Measurements from ENCODE around the gene CDKAL1. TPM values are rescaled to one million over a fixed set of nuclear protein-coding genes. Genes with fewer than 3 reads are reported as not detected.

Gene CDKAL1
- total and polyA plus RNA-seq, 10 of the 15 experiments (the other 5 are each of a cell fraction or from before 2014, with no cell fraction given) = 10.7 to 26.9 (median 17.3) TPM

DNA sequence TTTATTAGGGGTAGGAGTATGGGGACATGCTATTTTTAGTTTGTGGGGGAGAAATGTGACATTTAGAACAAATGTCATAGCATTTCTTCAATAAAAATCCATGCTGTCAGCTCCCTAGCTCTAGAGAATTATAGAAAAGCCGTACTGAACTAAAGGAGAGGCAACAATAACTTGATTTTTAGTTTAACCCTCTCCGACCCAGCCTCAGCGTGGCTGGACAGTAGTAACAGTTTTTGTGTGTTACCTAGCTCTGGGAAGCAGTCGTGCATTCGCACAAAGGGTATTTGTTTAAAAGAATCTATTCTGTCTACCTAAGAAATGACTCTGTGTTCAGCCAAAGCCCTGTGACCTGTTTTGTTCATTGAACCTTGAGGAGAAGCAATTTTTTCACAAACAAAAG, 616.9 kb downstream of the CDKAL1 start:
- Histone ChIP-seq H3K27me3 (replicated peaks in 1 of 2; ENCODE audit: control insufficient read depth in 2 of 2, insufficient read depth in 2 of 2, low read length in 1 of 2) (no peaks in the 10 kb centered on the region), H3K36me3 (ENCODE audit: control insufficient read depth in 2 of 2, insufficient read depth in 2 of 2, low read length in 1 of 2) (no peaks in the 10 kb centered on the region), H3K79me2 (ENCODE audit: control insufficient read depth, insufficient read depth, low read length) (no peaks in the 10 kb centered on the region), H3K9ac (ENCODE audit: control insufficient read depth, insufficient read depth, low read length) (no peak overlapping the region), H3K9me3 (replicated peaks; ENCODE audit: control insufficient read depth, insufficient read depth, low read length) (no peaks in the 10 kb centered on the region), H3K4me1 (ENCODE audit: control insufficient read depth, insufficient read depth, low read length) (no peaks in the 10 kb centered on the region), H4K20me1 (ENCODE audit: control insufficient read depth, insufficient read depth) (no peaks in the 10 kb centered on the region), H3K4me3 (no peak overlapping the region), H2AFZ (ENCODE audit: control insufficient read depth, low read depth, low read length) (no peak overlapping the region), H3K27ac (ENCODE audit: control insufficient read depth, insufficient read depth) (no peak overlapping the region), H3K4me2 (ENCODE audit: control insufficient read depth, insufficient read depth) (no peak overlapping the region)
- in situ Hi-C loops (cut with MboI) = no loop called here
- BruUV-seq (replicated peaks) = no TSS peak
- no peak for TF ChIP-seq IKZF1 (conservative IDR thresholded peaks at IDR 0.05)
- TF ChIP-seq EGR1 (IDR thresholded peaks at IDR 0.05; ENCODE audit: borderline replicate concordance in 1 of 2, low read depth in 2 of 2, low read length in 2 of 2) = no peak
- TF ChIP-seq EP300 (IDR thresholded peaks at IDR 0.05; ENCODE audit: borderline replicate concordance in 1 of 2, control insufficient read depth in 1 of 2, low read depth in 2 of 2, low read length in 2 of 2) = no peak
- no peak for TF ChIP-seq CREB1 (IDR thresholded peaks at IDR 0.05; ENCODE audit: low read depth)
- TF ChIP-seq ESRRA (IDR thresholded peaks at IDR 0.05; ENCODE audit: low read length) = no peak
- TF ChIP-seq SREBF2 (IDR thresholded peaks at IDR 0.05; ENCODE audit: low read length) = no peak
- TF ChIP-seq, protein P1, sequence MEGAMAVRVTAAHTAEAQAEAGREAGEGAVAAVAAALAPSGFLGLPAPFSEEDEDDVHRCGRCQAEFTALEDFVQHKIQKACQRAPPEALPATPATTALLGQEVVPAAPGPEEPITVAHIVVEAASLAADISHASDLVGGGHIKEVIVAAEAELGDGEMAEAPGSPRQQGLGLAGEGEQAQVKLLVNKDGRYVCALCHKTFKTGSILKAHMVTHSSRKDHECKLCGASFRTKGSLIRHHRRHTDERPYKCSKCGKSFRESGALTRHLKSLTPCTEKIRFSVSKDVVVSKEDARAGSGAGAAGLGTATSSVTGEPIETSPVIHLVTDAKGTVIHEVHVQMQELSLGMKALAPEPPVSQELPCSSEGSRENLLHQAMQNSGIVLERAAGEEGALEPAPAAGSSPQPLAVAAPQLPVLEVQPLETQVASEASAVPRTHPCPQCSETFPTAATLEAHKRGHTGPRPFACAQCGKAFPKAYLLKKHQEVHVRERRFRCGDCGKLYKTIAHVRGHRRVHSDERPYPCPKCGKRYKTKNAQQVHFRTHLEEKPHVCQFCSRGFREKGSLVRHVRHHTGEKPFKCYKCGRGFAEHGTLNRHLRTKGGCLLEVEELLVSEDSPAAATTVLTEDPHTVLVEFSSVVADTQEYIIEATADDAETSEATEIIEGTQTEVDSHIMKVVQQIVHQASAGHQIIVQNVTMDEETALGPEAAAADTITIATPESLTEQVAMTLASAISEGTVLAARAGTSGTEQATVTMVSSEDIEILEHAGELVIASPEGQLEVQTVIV (IDR thresholded peaks at IDR 0.05; ENCODE audit: borderline replicate concordance, partially characterized antibody) = no peak
- no peak for TF ChIP-seq POLR2AphosphoS5 (IDR thresholded peaks at IDR 0.05; ENCODE audit: low read length)
- no peak for TF ChIP-seq HDGF (IDR thresholded peaks at IDR 0.05)
- TF ChIP-seq RBBP5 (conservative IDR thresholded peaks at IDR 0.05) = no peak
- TF ChIP-seq, protein P2, sequence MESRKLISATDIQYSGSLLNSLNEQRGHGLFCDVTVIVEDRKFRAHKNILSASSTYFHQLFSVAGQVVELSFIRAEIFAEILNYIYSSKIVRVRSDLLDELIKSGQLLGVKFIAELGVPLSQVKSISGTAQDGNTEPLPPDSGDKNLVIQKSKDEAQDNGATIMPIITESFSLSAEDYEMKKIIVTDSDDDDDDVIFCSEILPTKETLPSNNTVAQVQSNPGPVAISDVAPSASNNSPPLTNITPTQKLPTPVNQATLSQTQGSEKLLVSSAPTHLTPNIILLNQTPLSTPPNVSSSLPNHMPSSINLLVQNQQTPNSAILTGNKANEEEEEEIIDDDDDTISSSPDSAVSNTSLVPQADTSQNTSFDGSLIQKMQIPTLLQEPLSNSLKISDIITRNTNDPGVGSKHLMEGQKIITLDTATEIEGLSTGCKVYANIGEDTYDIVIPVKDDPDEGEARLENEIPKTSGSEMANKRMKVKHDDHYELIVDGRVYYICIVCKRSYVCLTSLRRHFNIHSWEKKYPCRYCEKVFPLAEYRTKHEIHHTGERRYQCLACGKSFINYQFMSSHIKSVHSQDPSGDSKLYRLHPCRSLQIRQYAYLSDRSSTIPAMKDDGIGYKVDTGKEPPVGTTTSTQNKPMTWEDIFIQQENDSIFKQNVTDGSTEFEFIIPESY (IDR thresholded peaks at IDR 0.05) = no peak
- no peak for TF ChIP-seq NFYB (IDR thresholded peaks at IDR 0.05; ENCODE audit: insufficient read depth, low read depth, low read length)
- TF ChIP-seq TAF1 (IDR thresholded peaks at IDR 0.05; ENCODE audit: borderline replicate concordance, low read depth, low read length) = no peak
- no peak for TF ChIP-seq BCL11A (IDR thresholded peaks at IDR 0.05; ENCODE audit: low read depth, low read length)
- no peak for TF ChIP-seq NFXL1 (IDR thresholded peaks at IDR 0.05; ENCODE audit: borderline replicate concordance)
- CTCF ChIA-PET = no interaction called here
- POLR2A ChIA-PET = no interaction called here
- intact Hi-C loops (cut with micrococcal nuclease; ENCODE audit: unreplicated experiment) = loop anchor here (10.0 kb wide), 1 partner anchor 586 kb away; no protein-coding TSS in a partner anchor
- 94% methylated on average over 5 of the region's 5 CpGs for WGBS (ENCODE audit: insufficient coverage, insufficient replicate concordance, low lambda C conversion rate, missing lambda C conversion rate)
- FAIRE-seq (no peak), DNase-seq (ENCODE audit: low read depth, low spot score) (no peak), ATAC-seq (no peak)
- RAD21 ChIA-PET (ENCODE audit: unreplicated experiment) = no interaction called here
- SMC1A ChIA-PET (ENCODE audit: uncharacterized antibody, unreplicated experiment) = interaction anchor here (0.7 to 1.1 kb wide), 2 partner anchors 9 to 13 kb away, joined by 3 to 4 read pairs; no protein-coding TSS in a partner anchor
